ENCODE data around the gene ZNF100.

Gene ZNF100

DNA sequence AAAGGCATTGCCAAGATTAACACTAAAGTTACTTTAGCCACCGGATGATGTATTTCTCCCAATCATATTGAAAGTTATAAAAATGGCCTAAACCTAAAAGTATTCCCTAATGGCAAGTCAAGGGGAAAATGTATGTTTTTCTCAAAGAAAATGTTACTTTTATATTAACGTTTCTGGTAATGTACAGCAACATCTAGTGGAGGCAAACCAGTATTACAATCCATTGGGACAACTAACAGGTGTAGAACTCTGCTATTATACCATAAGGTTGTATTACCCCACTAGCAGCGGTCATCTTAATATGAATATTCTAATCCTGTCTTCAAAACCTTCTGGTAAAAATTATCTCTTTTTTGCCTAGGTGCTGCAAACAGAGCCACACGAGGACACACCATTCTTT lies 69.2 kb downstream of the ZNF100 start:
- CTCF ChIA-PET = interaction anchor here (0.7 kb wide), 2 partner anchors 36 to 384 kb away, joined by 3 read pairs; no protein-coding TSS in a partner anchor
- POLR2A ChIA-PET = no interaction called here
- TF ChIP-seq ZNF747 (tag by site-specific recombination; IDR thresholded peaks at IDR 0.05) = no peak
- peak; percentile 44 for TF ChIP-seq ZNF654 (tag by site-specific recombination; IDR thresholded peaks at IDR 0.05; ENCODE audit: low read depth)
- TF ChIP-seq ZNF10 (tag by site-specific recombination; IDR thresholded peaks at IDR 0.05) = no peak
- no peak for TF ChIP-seq IKZF3 (tag by site-specific recombination; IDR thresholded peaks at IDR 0.05)
- TF ChIP-seq, protein P1, sequence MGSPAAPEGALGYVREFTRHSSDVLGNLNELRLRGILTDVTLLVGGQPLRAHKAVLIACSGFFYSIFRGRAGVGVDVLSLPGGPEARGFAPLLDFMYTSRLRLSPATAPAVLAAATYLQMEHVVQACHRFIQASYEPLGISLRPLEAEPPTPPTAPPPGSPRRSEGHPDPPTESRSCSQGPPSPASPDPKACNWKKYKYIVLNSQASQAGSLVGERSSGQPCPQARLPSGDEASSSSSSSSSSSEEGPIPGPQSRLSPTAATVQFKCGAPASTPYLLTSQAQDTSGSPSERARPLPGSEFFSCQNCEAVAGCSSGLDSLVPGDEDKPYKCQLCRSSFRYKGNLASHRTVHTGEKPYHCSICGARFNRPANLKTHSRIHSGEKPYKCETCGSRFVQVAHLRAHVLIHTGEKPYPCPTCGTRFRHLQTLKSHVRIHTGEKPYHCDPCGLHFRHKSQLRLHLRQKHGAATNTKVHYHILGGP (tag by site-specific recombination; IDR thresholded peaks at IDR 0.05) = no peak
- TF ChIP-seq, protein P2, sequence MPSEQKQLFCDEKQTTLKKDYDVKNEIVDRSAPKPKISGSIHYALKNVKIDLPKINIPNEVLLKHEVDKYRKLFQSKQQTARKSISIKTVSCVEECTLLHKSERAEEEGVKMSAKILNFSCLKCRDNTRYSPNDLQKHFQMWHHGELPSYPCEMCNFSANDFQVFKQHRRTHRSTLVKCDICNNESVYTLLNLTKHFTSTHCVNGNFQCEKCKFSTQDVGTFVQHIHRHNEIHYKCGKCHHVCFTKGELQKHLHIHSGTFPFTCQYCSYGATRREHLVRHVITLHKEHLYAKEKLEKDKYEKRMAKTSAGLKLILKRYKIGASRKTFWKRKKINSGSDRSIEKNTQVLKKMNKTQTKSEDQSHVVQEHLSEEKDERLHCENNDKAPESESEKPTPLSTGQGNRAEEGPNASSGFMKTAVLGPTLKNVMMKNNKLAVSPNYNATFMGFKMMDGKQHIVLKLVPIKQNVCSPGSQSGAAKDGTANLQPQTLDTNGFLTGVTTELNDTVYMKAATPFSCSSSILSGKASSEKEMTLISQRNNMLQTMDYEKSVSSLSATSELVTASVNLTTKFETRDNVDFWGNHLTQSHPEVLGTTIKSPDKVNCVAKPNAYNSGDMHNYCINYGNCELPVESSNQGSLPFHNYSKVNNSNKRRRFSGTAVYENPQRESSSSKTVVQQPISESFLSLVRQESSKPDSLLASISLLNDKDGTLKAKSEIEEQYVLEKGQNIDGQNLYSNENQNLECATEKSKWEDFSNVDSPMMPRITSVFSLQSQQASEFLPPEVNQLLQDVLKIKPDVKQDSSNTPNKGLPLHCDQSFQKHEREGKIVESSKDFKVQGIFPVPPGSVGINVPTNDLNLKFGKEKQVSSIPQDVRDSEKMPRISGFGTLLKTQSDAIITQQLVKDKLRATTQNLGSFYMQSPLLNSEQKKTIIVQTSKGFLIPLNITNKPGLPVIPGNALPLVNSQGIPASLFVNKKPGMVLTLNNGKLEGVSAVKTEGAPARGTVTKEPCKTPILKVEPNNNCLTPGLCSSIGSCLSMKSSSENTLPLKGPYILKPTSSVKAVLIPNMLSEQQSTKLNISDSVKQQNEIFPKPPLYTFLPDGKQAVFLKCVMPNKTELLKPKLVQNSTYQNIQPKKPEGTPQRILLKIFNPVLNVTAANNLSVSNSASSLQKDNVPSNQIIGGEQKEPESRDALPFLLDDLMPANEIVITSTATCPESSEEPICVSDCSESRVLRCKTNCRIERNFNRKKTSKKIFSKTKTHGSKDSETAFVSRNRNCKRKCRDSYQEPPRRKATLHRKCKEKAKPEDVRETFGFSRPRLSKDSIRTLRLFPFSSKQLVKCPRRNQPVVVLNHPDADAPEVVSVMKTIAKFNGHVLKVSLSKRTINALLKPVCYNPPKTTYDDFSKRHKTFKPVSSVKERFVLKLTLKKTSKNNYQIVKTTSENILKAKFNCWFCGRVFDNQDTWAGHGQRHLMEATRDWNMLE (tag by site-specific recombination; conservative IDR thresholded peaks at IDR 0.05; ENCODE audit: low read depth) = no peak
- TF ChIP-seq ZNF24 (tag by site-specific recombination; IDR thresholded peaks at IDR 0.05) = no peak
- TF ChIP-seq KLF9 (tag by site-specific recombination; IDR thresholded peaks at IDR 0.05; ENCODE audit: low read depth) = no peak
- TF ChIP-seq EGR2 (tag by site-specific recombination; IDR thresholded peaks at IDR 0.05; ENCODE audit: low read depth) = no peak
- no peaks in the 10 kb centered on the region for H3K4me1 ChIP-seq (ENCODE audit: control insufficient read depth, insufficient read depth, low read length)
- no peak overlapping the region for H3K27ac ChIP-seq (ENCODE audit: extremely low read depth, low read depth, low read length)
- no peak overlapping the region for H3K4me3 ChIP-seq (ENCODE audit: low read depth, low read length)
- no peaks in the 10 kb centered on the region for H3K36me3 ChIP-seq (ENCODE audit: control insufficient read depth in 2 of 2, insufficient read depth in 1 of 2, low read length in 2 of 2)
- H3K9me3 ChIP-seq (ENCODE audit: control insufficient read depth, insufficient read depth, low read depth, low read length) = no peaks in the 10 kb centered on the region

DNA sequence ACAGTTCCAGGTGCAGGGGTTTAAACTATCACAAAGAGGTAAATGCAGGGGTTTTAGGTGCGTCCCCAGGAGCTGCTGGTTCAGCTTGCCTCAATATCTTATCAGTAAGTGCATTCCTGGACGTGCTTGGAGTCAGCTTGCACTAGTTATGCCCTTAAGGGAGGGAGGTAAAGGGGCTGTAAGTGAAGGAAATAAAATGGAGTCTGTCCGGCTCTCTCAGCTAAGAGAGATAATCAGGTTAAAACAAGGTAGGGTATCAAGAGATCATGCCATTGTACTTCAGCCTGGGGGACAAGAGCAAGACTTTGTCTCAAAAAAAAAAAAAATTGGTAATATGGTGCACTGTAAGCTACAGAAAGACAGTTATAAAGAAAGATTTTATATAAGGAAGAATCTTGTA lies 69.7 kb downstream of the ZNF100 start:
- H3K4me3 ChIP-seq (ENCODE audit: low read depth, low read length) = no peak overlapping the region
- POLR2A ChIA-PET = no interaction called here
- no peaks in the 10 kb centered on the region for H3K36me3 ChIP-seq (ENCODE audit: control insufficient read depth in 2 of 2, insufficient read depth in 1 of 2, low read length in 2 of 2)
- H3K27ac ChIP-seq (ENCODE audit: extremely low read depth, low read depth, low read length) = no peak overlapping the region
- CTCF ChIA-PET = interaction anchor here (0.6 to 0.7 kb wide), 2 partner anchors 384 to 900 kb away, joined by 3 to 4 read pairs; no protein-coding TSS in a partner anchor
- H3K9me3 ChIP-seq (ENCODE audit: control insufficient read depth, insufficient read depth, low read depth, low read length) = no peaks in the 10 kb centered on the region
- H3K4me1 ChIP-seq (ENCODE audit: control insufficient read depth, insufficient read depth, low read length) = no peaks in the 10 kb centered on the region
- TF ChIP-seq, protein P2 (tag by site-specific recombination; conservative IDR thresholded peaks at IDR 0.05; ENCODE audit: low read depth) = no peak
- TF ChIP-seq ZNF433 (tag by site-specific recombination; IDR thresholded peaks at IDR 0.05; ENCODE audit: low read depth) = no peak
- TF ChIP-seq, protein P3, sequence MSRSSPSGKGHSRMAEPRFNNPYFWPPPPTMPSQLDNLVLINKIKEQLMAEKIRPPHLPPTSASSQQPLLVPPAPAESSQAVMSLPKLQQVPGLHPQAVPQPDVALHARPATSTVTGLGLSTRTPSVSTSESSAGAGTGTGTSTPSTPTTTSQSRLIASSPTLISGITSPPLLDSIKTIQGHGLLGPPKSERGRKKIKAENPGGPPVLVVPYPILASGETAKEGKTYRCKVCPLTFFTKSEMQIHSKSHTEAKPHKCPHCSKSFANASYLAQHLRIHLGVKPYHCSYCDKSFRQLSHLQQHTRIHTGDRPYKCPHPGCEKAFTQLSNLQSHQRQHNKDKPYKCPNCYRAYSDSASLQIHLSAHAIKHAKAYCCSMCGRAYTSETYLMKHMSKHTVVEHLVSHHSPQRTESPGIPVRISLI (tag by site-specific recombination; IDR thresholded peaks at IDR 0.05) = no peak
- TF ChIP-seq, protein P4, sequence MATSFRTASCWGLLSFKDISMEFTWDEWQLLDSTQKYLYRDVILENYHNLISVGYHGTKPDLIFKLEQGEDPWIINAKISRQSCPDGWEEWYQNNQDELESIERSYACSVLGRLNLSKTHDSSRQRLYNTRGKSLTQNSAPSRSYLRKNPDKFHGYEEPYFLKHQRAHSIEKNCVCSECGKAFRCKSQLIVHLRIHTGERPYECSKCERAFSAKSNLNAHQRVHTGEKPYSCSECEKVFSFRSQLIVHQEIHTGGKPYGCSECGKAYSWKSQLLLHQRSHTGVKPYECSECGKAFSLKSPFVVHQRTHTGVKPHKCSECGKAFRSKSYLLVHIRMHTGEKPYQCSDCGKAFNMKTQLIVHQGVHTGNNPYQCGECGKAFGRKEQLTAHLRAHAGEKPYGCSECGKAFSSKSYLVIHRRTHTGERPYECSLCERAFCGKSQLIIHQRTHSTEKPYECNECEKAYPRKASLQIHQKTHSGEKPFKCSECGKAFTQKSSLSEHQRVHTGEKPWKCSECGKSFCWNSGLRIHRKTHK (tag by site-specific recombination; IDR thresholded peaks at IDR 0.05) = no peak
- TF ChIP-seq ZNF394 (tag by site-specific recombination; IDR thresholded peaks at IDR 0.05; ENCODE audit: borderline replicate concordance) = no peak
- no peak for TF ChIP-seq ZNF114 (tag by site-specific recombination; IDR thresholded peaks at IDR 0.05)
- no peak for TF ChIP-seq ZNF555 (tag by site-specific recombination; conservative IDR thresholded peaks at IDR 0.05)
- TF ChIP-seq ZNF76 (tag by site-specific recombination; IDR thresholded peaks at IDR 0.05; ENCODE audit: borderline replicate concordance, low read depth) = no peak
- TF ChIP-seq ZNF707 (tag by site-specific recombination; IDR thresholded peaks at IDR 0.05) = no peak
- no peak for TF ChIP-seq RBAK (tag by site-specific recombination; IDR thresholded peaks at IDR 0.05)
- no peak for TF ChIP-seq ZBTB17 (tag by site-specific recombination; IDR thresholded peaks at IDR 0.05)
